IPS-18a (cell line): ENCODE measurements around the gene MUC5AC.
"Not testable (repeated sequence)": the region's sequence is repeated elsewhere in the genome, so short reads cannot be mapped to it uniquely, and the experiment has no call there.

ENCODE experiments used
- H3K27ac ChIP-seq: one replicate; pipeline ENCODE4 v1.5.1; 2013; ENCODE audit warnings: low read length
- H3K27me3 ChIP-seq: one replicate; pipeline ENCODE4 v1.6.1; 2013; ENCODE audit warnings: mild to moderate bottlenecking, low read length; ENCODE audit not compliant: control insufficient read depth, insufficient read depth
- H3K36me3 ChIP-seq: one replicate; pipeline ENCODE4 v1.6.1; 2013; ENCODE audit warnings: low read depth, low read length; ENCODE audit not compliant: control insufficient read depth
- H3K4me1 ChIP-seq: one replicate; pipeline ENCODE4 v1.6.1; 2013; ENCODE audit warnings: low read depth, low read length; ENCODE audit not compliant: control insufficient read depth
- H3K4me3 ChIP-seq: one replicate; pipeline ENCODE4 v1.5.1; 2013; ENCODE audit warnings: low read length
- H3K9ac ChIP-seq: one replicate; pipeline ENCODE4 v1.6.1; 2013; ENCODE audit warnings: mild to moderate bottlenecking, low read length, moderate library complexity
- H3K9me3 ChIP-seq: one replicate; pipeline ENCODE4 v1.6.1; 2013; ENCODE audit warnings: low read depth, low read length; ENCODE audit not compliant: control insufficient read depth

Gene MUC5AC

GRCh38 chr11:1206391-1207271 is 48.9 kb downstream of the MUC5AC start:
- Histone ChIP-seq H3K36me3 (no peaks in the 10 kb centered on the region), H3K27ac (no peak overlapping the region), H3K9ac (no peak overlapping the region), H3K9me3 (peaks cover 12% of the 10 kb centered on the region), H3K27me3 (no peaks in the 10 kb centered on the region), H3K4me1 (no peaks in the 10 kb centered on the region), H3K4me3 (no peak overlapping the region)

- H3K27me3 ChIP-seq = no peaks in the 10 kb centered on the region
These were observed 49.8 kb downstream of the MUC5AC start for GRCh38 chr11:1207401-1208143.

GRCh38 chr11:1208144-1208393 is 50.3 kb downstream of the MUC5AC start:
- no peaks in the 10 kb centered on the region for H3K36me3 ChIP-seq
- H3K9ac ChIP-seq = no peak overlapping the region
- H3K4me1 ChIP-seq = no peaks in the 10 kb centered on the region
- H3K27me3 ChIP-seq = no peaks in the 10 kb centered on the region
- no peak overlapping the region for H3K4me3 ChIP-seq
- H3K9me3 ChIP-seq = peaks cover 20% of the 10 kb centered on the region
- no peak overlapping the region for H3K27ac ChIP-seq

More at GRCh38 chr11:1207401-1208143, 49.8 kb downstream of the MUC5AC start:
- Histone ChIP-seq H3K4me1 (no peaks in the 10 kb centered on the region), H3K4me3 (no peak overlapping the region), H3K9ac (no peak overlapping the region), H3K9me3 (peaks cover 20% of the 10 kb centered on the region), H3K36me3 (no peaks in the 10 kb centered on the region), H3K27ac (no peak overlapping the region)

GRCh38 chr11:1208394-1209261 is 50.9 kb downstream of the MUC5AC start:
- Histone ChIP-seq H3K36me3 (no peaks in the 10 kb centered on the region), H3K9me3 (peaks cover 20% of the 10 kb centered on the region), H3K27me3 (no peaks in the 10 kb centered on the region), H3K27ac (no peak overlapping the region), H3K4me1 (no peaks in the 10 kb centered on the region), H3K9ac (no peak overlapping the region), H3K4me3 (no peak overlapping the region)

- H3K4me3 ChIP-seq = no peak overlapping the region
- no peak overlapping the region for H3K9ac ChIP-seq
- no peaks in the 10 kb centered on the region for H3K36me3 ChIP-seq
- H3K4me1 ChIP-seq = no peaks in the 10 kb centered on the region
- no peaks in the 10 kb centered on the region for H3K27me3 ChIP-seq
- peaks cover 20% of the 10 kb centered on the region for H3K9me3 ChIP-seq
- no peak overlapping the region for H3K27ac ChIP-seq
These were observed 51.8 kb downstream of the MUC5AC start for GRCh38 chr11:1209371-1210057.

GRCh38 chr11:1211838-1212237 is 54.1 kb downstream of the MUC5AC start:
- Histone ChIP-seq H3K27me3 (peaks cover 4% of the 10 kb centered on the region), H3K4me1 (no peaks in the 10 kb centered on the region)

GRCh38 chr11:1215826-1216225 is 58.1 kb downstream of the MUC5AC start:
- not testable (repeated sequence) for H3K27ac ChIP-seq, H3K9ac ChIP-seq, H3K36me3 ChIP-seq, H3K4me1 ChIP-seq, H3K4me3 ChIP-seq, H3K27me3 ChIP-seq
- H3K9me3 ChIP-seq = peaks cover 15% of the 10 kb centered on the region

More at GRCh38 chr11:1211838-1212237, 54.1 kb downstream of the MUC5AC start:
- no peak overlapping the region for H3K27ac ChIP-seq
- no peaks in the 10 kb centered on the region for H3K36me3 ChIP-seq
- no peak overlapping the region for H3K4me3 ChIP-seq
- no peak overlapping the region for H3K9ac ChIP-seq
- peaks cover 20% of the 10 kb centered on the region for H3K9me3 ChIP-seq

- Histone ChIP-seq H3K9ac (no peak overlapping the region), H3K4me3 (no peak overlapping the region), H3K9me3 (peaks cover 3% of the 10 kb centered on the region), H3K27ac (no peak overlapping the region), H3K4me1 (no peaks in the 10 kb centered on the region), H3K27me3 (peaks cover 4% of the 10 kb centered on the region), H3K36me3 (no peaks in the 10 kb centered on the region)
These were observed 59.4 kb downstream of the MUC5AC start for GRCh38 chr11:1217151-1217550.

GRCh38 chr11:1218256-1218787 is 60.6 kb downstream of the MUC5AC start:
- Histone ChIP-seq H3K9ac (no peak overlapping the region), H3K27me3 (peaks cover 4% of the 10 kb centered on the region), H3K4me3 (no peak overlapping the region), H3K27ac (no peak overlapping the region), H3K36me3 (no peaks in the 10 kb centered on the region), H3K4me1 (no peaks in the 10 kb centered on the region), H3K9me3 (no peaks in the 10 kb centered on the region)

GRCh38 chr11:1218788-1219445 is 61.2 kb downstream of the MUC5AC start:
- Histone ChIP-seq H3K27me3 (peaks cover 4% of the 10 kb centered on the region), H3K9me3 (no peaks in the 10 kb centered on the region), H3K9ac (no peak overlapping the region), H3K27ac (no peak overlapping the region), H3K4me1 (no peaks in the 10 kb centered on the region), H3K4me3 (no peak overlapping the region), H3K36me3 (no peaks in the 10 kb centered on the region)
